Measurements from ENCODE around the gene USP12.

The USP12 gene

DNA sequence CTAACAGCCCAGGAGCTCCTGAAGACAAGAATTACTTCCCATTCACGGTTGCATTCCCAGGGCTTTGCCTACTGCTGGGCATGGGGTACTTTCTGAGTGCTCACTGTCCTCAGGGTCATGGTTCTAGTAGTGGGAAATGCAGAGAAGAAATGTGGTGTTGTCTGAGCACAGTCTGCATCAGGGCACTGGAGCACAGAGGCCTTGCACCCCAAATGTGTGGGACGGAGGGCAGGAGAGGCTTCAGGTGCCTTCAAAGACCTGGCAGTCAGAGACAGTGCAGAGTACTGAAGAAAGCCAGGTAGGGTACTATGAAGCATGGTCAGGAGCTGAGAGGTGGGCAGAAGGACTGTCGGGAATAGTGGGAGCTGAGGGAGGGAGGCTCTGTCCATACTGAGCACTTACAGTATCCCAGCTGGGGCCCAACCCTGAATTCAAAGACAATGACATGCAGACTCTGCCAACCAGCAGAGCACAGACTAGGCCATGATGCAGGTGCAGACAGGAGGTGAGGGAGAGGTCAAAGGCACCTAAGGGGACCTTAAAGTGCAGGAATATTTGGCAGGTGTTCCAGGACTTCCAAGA, 144.4 kb downstream of the USP12 start:
- no peak for FAIRE-seq

GRCh38 chr13:27026396-27026795, 145.2 kb downstream of the USP12 start:
- FAIRE-seq, result no peak

GRCh38 chr13:27024776-27025492, 146.7 kb downstream of the USP12 start:
- no peak for FAIRE-seq

DNA sequence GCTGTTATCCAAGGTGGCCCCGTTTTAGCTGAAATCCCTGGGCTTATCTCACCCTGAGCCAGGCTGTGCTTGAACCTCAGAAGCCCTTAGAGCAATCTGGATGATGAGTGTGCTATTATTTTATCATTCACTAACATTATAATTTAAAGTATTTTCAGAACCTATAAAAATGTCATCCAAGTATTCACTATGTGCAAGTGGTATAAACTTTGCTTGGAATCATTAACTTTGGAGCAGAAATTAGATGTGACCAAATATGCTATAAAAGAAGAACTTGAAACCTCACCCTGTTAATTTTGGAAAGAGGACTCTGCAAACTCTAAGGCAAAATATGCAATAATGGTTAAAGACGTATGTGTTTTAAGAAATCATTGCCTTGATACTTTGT, 147.5 kb downstream of the USP12 start:
- no peak for FAIRE-seq

DNA sequence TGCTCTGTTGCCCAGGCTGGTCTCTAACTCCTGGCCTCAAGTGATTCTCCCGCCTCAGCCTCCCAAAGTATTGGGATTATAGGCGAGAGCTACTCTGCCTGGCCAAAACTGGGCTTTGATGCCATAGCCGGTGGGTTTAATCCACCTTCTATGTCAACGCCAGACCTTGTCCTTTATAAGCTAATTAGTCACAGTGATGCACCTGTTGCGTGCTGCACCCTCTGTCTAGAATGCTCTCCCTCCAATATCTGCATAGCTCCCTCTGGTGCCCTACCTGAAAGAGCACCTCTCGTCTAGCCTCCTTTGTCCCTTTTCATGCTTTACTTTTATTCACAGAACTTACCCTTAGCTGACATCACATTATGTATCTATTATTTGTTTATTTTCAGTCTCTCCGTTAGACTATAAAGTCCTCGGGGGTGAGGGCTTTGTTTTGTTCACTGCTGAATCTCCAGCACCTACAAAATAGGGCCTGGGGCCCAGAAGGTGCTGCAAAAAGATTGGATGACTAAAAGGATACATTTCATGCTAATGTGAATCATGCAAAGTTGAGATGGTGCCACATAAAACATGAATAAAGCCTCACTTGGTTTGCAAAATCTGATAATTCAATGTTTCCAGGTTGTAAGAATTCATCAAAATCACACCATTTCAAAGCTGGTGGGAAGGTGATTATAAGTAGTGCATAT, 148.1 kb downstream of the USP12 start:
- FAIRE-seq, result no peak

DNA sequence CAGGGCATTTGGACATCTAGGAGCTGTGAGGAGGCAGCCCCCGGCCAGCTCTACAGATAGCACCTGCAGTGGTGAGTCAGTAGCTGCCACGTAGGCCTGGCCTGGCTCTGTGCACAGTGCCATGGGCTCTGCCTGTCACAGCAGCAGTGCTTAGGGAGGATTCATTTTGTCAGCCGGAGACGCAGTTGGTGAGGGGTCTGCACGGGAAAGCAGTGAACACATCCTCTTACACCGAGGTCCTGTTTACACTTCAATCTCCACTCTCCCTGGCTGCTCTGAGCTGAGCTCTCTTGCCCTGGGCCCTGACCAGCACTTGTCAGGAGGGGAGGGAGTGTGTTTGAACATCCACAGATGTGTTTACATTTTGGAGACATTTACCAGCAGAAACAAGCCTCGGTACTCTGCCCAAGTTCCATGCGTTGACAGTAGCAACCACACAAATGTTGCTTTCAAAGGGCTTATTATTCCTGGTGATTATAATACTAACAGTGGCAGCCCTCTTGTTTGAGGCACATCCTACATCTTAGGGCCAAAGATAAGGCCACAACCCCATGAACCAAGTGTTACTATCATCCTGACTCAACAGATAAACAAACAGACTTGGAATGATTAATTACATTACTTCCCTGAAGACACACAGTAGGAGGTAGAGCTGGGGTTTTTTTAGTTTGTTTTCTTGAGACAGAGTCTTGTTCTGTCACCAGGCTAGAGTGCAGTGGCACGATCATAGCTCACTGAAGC, 148.9 kb downstream of the USP12 start:
- FAIRE-seq, result no peak

- FAIRE-seq, result no peak
Observed at GRCh38 chr13:27020415-27020814, 151.2 kb downstream of the USP12 start.

DNA sequence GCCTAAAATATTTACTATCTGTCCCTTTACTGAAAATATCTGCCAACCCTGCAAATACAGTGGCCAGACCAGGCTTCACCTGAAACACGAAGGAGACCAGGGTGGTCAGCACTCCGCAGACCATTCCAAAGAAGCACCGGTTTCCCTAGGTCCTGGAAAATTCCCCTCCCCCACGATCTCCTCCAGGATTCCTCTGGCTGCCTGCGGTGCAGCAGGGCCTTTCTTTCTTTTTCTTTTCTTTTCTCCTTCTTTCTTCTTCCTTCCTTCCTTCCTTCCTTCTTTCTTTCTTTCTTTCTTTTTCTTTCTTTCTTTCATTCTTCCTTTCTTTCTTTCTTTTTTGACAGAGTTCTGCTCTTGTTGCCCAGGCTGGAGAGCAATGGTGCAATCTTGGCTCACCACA, 152.7 kb downstream of the USP12 start:
- no peak for FAIRE-seq

DNA sequence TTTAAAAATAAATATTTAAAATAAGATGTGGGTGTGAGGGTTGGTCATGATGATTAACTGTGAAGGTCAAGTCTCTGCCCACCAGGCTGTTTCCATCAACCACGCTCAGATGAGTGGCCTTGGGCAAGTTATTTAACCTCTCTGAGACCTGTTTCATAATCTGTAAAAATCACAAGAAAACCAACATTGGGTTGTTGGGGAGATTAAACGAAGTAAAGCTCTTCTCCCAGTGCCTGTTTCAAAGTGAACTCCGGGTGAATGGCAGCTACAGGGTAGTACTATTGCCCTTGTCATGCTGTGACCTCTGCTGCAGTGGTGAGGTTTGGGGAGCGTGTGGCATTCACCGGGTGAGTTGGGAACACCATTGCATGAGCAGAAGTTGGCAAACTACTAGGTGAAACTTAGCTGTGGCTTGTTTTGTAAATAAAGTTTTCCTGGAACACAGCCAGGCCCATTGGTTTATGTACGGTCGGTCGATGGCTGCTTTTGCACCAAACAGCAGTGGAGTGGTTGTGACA, 153.2 kb downstream of the USP12 start:
- no peak for FAIRE-seq

- no peak for FAIRE-seq
Observed at GRCh38 chr13:27016875-27017274, 154.7 kb downstream of the USP12 start.
